ENCODE measurements around the gene CYP27B1. TPM values are rescaled to one million over a fixed set of nuclear protein-coding genes. Genes with fewer than 3 reads are reported as not detected.

CYP27B1 gene
- total and polyA plus RNA-seq, 7 experiments from 2014 or later, result 0.20 to 2.6 (median 1.6) TPM; not detected in 1

DNA sequence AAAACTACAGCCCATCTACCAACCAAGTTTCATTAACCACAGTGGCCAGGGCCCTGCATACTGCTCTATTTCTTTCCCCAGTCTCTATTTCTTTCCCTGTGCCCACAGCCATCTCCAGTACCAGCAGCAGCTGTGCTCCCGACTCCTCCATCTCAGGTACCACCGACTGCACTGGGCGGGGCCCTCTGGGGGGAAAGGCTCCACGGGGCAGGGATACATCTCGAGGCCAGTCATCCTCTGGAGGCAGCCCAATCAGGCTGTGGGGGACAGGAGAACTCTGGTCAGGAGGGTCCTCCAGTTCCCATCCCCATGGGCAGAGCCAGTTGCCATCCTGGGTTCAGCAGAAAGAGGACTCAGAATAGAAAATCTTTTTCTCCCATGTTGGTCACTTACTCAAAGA lies 17.8 kb downstream of the CYP27B1 start:
- peaks cover 25 to 36% of the 10 kb centered on the region in 2 donors for H3K4me1 ChIP-seq (ENCODE audit: control insufficient read depth in 2 of 2, insufficient read depth in 2 of 2, low read length in 2 of 2)
- peaks cover 3 to 25% (median 4%) of the 10 kb centered on the region in 5 donors for H3K36me3 Mint-ChIP-seq
- no peak overlapping the region for H3K4me3 Mint-ChIP-seq
- H3K27me3 ChIP-seq (ENCODE audit: control insufficient read depth in 2 of 2, insufficient read depth in 2 of 2, low read length in 2 of 2), result no peaks in the 10 kb centered on the region
- ChIA-PET POLR2A (no interaction called here), CTCF (interaction anchor here (0.6 to 0.7 kb wide), 2 partner anchors 162 to 289 kb away, joined by 3 to 4 read pairs; partner anchors contain the start of gene GLI1)
- peak overlapping the region in 2 of 9 donors; percentile 43 to 65 for H3K27ac Mint-ChIP-seq
- H3K4me3 ChIP-seq (ENCODE audit: low read length), result no peak overlapping the region
- H3K9me3 Mint-ChIP-seq, result no peaks in the 10 kb centered on the region
- no peaks in the 10 kb centered on the region for H3K9me3 ChIP-seq (ENCODE audit: control insufficient read depth in 2 of 3, low read length in 3 of 3)
- peaks cover 0 to 22% (median 5%) of the 10 kb centered on the region in 3 experiments for H3K36me3 ChIP-seq (ENCODE audit: control insufficient read depth in 2 of 3, insufficient read depth in 3 of 3, low read length in 3 of 3)
- peaks cover 39 to 73% (median 63%) of the 10 kb centered on the region in 7 donors for H3K4me1 Mint-ChIP-seq
- H3K27ac ChIP-seq (ENCODE audit: low read depth, low read length), result no peak overlapping the region
- intact Hi-C loops (cut with micrococcal nuclease), result loop anchor here in 1 of 2 donors (10.0 kb wide), 1 partner anchor 1414 kb away; the partner anchor contains the start of genes IL23A and PAN2
- DNase-seq (no peak), ATAC-seq (no peak)
- no peaks in the 10 kb centered on the region for H3K27me3 Mint-ChIP-seq

DNA sequence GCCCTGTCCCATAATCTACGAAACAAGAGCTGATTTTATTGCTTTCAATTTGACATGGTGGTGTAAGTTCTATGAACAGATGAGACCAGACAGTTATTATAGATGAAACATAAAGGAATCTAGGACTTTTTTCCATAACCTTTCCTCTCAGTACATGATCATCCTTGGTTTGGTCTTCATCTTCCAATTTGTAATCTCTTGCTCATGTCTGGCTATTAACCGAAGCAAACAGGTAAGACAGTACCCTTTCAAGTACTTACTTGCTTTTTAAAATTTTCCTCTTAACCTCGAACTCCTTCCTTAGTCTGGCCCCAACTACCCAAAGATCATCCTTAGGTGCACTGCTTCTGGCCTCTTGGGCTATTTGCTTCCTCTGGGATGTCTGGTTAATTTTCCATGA lies 20.9 kb downstream of the CYP27B1 start:
- DNase-seq, result no peak
- peak overlapping the region; percentile 88 to 97 (median 95) for H3K27ac Mint-ChIP-seq
- H3K4me1 ChIP-seq (ENCODE audit: control insufficient read depth in 2 of 2, insufficient read depth in 2 of 2, low read length in 2 of 2), result peaks cover 24 to 26% of the 10 kb centered on the region in 2 donors
- H3K4me3 Mint-ChIP-seq, result peak overlapping the region; percentile 82 to 100 (median 91)
- H3K36me3 ChIP-seq (ENCODE audit: control insufficient read depth in 2 of 3, insufficient read depth in 3 of 3, low read length in 3 of 3), result peaks cover 0 to 22% (median 5%) of the 10 kb centered on the region in 3 experiments
- H3K4me3 ChIP-seq (ENCODE audit: low read length), result peak overlapping the region; percentile 92
- H3K27me3 ChIP-seq (ENCODE audit: control insufficient read depth in 2 of 2, insufficient read depth in 2 of 2, low read length in 2 of 2), result no peaks in the 10 kb centered on the region
- peaks cover 0 to 1% (median 0%) of the 10 kb centered on the region in 11 donors for H3K9me3 Mint-ChIP-seq
- no peaks in the 10 kb centered on the region for H3K9me3 ChIP-seq (ENCODE audit: control insufficient read depth in 2 of 3, low read length in 3 of 3)
- H3K4me1 Mint-ChIP-seq, result peaks cover 30 to 62% (median 52%) of the 10 kb centered on the region in 7 donors
- H3K27me3 Mint-ChIP-seq, result no peaks in the 10 kb centered on the region
- ATAC-seq, result no peak
- intact Hi-C loops (cut with micrococcal nuclease), result loop anchor here in 1 of 2 donors (10.0 kb wide), 1 partner anchor 1411 kb away; the partner anchor contains the start of genes IL23A and PAN2
- peak overlapping the region; percentile 91 for H3K27ac ChIP-seq (ENCODE audit: low read depth, low read length)
- ChIA-PET POLR2A (no interaction called here), CTCF (interaction anchor here (1.9 kb wide), 1 partner anchor 10 kb away, joined by 10 read pairs; no protein-coding TSS in a partner anchor)
- H3K36me3 Mint-ChIP-seq, result peaks cover 3 to 18% (median 4%) of the 10 kb centered on the region in 5 donors

DNA sequence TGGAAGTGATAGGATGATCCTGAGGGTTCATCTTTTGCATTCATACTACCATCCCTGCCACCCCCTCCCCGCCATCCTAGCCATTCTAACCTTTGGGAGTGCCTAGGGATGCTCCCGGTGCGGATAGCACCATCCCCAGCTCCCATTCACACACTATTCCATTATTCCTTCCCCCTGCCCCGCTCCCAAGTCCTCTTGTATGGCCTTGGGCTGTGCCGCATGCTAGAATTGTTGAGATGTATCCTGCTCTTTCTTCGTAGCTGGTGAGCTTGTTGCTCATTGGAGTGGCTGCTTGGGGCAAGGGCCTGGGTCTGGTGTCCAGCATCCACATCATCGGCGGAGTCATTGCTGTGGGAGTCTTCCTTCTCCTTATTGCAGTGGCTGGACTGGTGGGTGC lies 21.4 kb downstream of the CYP27B1 start:
- ATAC-seq, result no peak
- CTCF ChIA-PET, result interaction anchor here (1.1 to 1.9 kb wide), 3 partner anchors 11 to 118 kb away, joined by 3 to 10 read pairs (median 4); partner anchors contain the start of genes EEF1AKMT3 and METTL1
- peaks cover 27 to 29% of the 10 kb centered on the region in 2 donors for H3K4me1 ChIP-seq (ENCODE audit: control insufficient read depth in 2 of 2, insufficient read depth in 2 of 2, low read length in 2 of 2)
- Mint-ChIP-seq H3K36me3 (peaks cover 3 to 18% (median 4%) of the 10 kb centered on the region in 5 donors), H3K27ac (peak overlapping the region; percentile 88 to 97 (median 95)), H3K9me3 (peaks cover 0 to 2% (median 0%) of the 10 kb centered on the region in 11 donors), H3K4me1 (peaks cover 34 to 62% (median 52%) of the 10 kb centered on the region in 7 donors), H3K27me3 (no peaks in the 10 kb centered on the region), H3K4me3 (peak overlapping the region; percentile 82 to 100 (median 91))
- H3K9me3 ChIP-seq (ENCODE audit: control insufficient read depth in 2 of 3, low read length in 3 of 3), result no peaks in the 10 kb centered on the region
- no peak for DNase-seq
- H3K36me3 ChIP-seq (ENCODE audit: control insufficient read depth in 2 of 3, insufficient read depth in 3 of 3, low read length in 3 of 3), result peaks cover 0 to 22% (median 5%) of the 10 kb centered on the region in 3 experiments
- H3K27ac ChIP-seq (ENCODE audit: low read depth, low read length), result peak overlapping the region; percentile 91
- H3K27me3 ChIP-seq (ENCODE audit: control insufficient read depth in 2 of 2, insufficient read depth in 2 of 2, low read length in 2 of 2), result no peaks in the 10 kb centered on the region
- intact Hi-C loops (cut with micrococcal nuclease), result loop anchor here (2.0 to 10.0 kb wide), 3 partner anchors 101 to 1411 kb away; partner anchors contain the start of genes CTDSP2 (in 1 of the 2), IL23A (in 1 of the 2), PAN2 (in 1 of the 2) and R3HDM2 (in 1 of the 2)
- H3K4me3 ChIP-seq (ENCODE audit: low read length), result peak overlapping the region; percentile 92
- POLR2A ChIA-PET, result interaction anchor here (1.1 to 2.2 kb wide), 4 partner anchors 9 to 213 kb away, joined by 3 to 12 read pairs (median 6); no protein-coding TSS in a partner anchor

DNA sequence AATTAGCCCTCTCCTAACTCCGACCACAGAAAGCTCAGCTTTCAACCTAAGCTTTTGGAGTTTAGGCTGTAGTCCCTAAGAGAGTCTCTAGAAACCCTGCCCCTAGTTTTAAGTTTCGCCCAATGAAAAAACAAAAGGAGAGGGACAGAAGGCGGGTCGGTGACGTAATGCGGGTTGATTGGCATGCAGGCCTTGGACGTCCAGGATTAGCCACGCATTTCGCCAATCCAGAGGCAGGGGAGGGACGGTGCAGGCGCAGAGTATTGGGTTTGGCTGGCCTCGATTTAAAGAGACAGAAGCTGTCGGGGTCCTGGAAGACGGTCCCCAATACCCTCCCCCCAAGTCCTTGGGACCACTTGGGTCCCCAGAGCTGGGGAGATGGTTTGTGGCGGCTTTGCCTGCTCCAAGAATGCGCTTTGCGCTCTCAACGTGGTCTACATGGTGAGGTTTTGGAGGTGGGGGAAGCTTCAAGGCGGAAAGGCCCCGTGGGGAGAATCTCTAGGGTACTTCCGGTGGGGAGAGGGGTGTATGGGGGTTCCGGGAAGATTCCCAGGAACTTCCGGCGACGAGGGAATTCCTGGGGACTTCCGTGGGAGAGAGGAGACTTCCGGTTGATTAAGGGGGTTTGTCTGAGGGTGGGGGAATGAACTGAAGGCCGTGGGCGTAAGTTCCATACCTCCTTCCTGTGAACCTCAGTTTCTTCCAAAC lies 21.9 kb downstream of the CYP27B1 start, which contains the start of gene TSPAN31:
TSS of gene TSPAN31 (plus strand) at position 263 of the 708 bp plus-strand sequence. CDS start at position 379, 116 bp downstream.
- Mint-ChIP-seq H3K27ac (peak within 1 kb of the TSS; percentile 88 to 97 (median 95)), H3K4me1 (peaks cover 35 to 64% (median 52%) of the 10 kb centered on the region in 7 donors), H3K36me3 (peaks cover 0 to 13% (median 4%) of the 10 kb centered on the region in 5 donors), H3K4me3 (peak within 1 kb of the TSS; percentile 82 to 100 (median 91)), H3K27me3 (no peaks in the 10 kb centered on the region), H3K9me3 (peaks cover 0 to 2% (median 0%) of the 10 kb centered on the region in 11 donors)
- ChIA-PET CTCF (interaction anchor here (1.1 to 1.9 kb wide), 3 partner anchors 12 to 117 kb away, joined by 3 to 10 read pairs (median 4); partner anchors contain the start of genes EEF1AKMT3 and METTL1), POLR2A (interaction anchor here (0.6 to 2.2 kb wide), 6 partner anchors 9 to 213 kb away, joined by 3 to 12 read pairs (median 4); no protein-coding TSS in a partner anchor)
- ATAC-seq, result peak; percentile 89
- H3K9me3 ChIP-seq (ENCODE audit: control insufficient read depth in 2 of 3, low read length in 3 of 3), result no peaks in the 10 kb centered on the region
- H3K36me3 ChIP-seq (ENCODE audit: control insufficient read depth in 2 of 3, insufficient read depth in 3 of 3, low read length in 3 of 3), result peaks cover 0 to 23% (median 5%) of the 10 kb centered on the region in 3 experiments
- intact Hi-C loops (cut with micrococcal nuclease), result loop anchor here (1.0 to 10.0 kb wide), 9 partner anchors 7 to 1818 kb away; partner anchors contain the start of genes CDK4 (in 2 of the 2), RPL41 (in 2 of the 2), ZC3H10 (in 2 of the 2) and ARHGAP9 (in 1 of the 2)
- H3K4me1 ChIP-seq (ENCODE audit: control insufficient read depth in 2 of 2, insufficient read depth in 2 of 2, low read length in 2 of 2), result peaks cover 33 to 34% of the 10 kb centered on the region in 2 donors
- DNase-seq, result peak; percentile 70 to 97 (median 94)
- peak within 1 kb of the TSS; percentile 91 for H3K27ac ChIP-seq (ENCODE audit: low read depth, low read length)
- peak within 1 kb of the TSS; percentile 92 for H3K4me3 ChIP-seq (ENCODE audit: low read length)
- H3K27me3 ChIP-seq (ENCODE audit: control insufficient read depth in 2 of 2, insufficient read depth in 2 of 2, low read length in 2 of 2), result no peaks in the 10 kb centered on the region

DNA sequence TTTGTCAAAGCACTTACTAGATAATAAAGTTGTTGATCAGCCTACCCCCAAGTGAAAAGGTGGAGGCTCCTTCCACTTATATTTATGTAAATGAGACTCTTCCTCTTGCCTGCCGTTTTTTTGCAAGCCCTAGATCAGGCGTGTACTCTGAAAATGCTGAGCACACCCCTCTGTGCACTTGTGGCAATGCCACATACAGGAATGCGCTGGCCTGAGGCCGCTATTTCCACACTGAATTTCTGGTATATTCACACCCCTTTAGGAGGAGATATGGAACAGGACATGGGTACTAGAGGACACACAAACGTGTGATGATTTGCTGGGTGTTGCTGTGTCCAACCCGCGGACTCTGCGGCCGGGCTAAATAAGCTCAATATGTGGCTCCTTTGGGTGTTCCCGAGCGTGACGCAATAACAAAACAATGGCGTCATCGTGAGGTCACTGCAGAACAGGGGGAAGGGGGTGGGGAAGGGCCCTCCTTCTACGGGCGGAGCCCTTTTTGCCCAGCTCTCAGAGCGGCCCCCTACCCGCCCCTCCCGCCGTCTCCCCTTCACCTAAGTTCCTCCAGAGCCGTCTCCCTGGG lies 22.6 kb downstream of the CYP27B1 start:
- Histone ChIP-seq H3K9me3 (ENCODE audit: control insufficient read depth in 2 of 3, low read length in 3 of 3) (no peaks in the 10 kb centered on the region), H3K36me3 (ENCODE audit: control insufficient read depth in 2 of 3, insufficient read depth in 3 of 3, low read length in 3 of 3) (peaks cover 0 to 26% (median 5%) of the 10 kb centered on the region in 3 experiments), H3K4me1 (ENCODE audit: control insufficient read depth in 2 of 2, insufficient read depth in 2 of 2, low read length in 2 of 2) (peaks cover 39 to 41% of the 10 kb centered on the region in 2 donors), H3K4me3 (ENCODE audit: low read length) (peak overlapping the region; percentile 92), H3K27me3 (ENCODE audit: control insufficient read depth in 2 of 2, insufficient read depth in 2 of 2, low read length in 2 of 2) (no peaks in the 10 kb centered on the region), H3K27ac (ENCODE audit: low read depth, low read length) (peak overlapping the region; percentile 91)
- ATAC-seq (peak; percentile 60), DNase-seq (peak in 4 of 9 donors; percentile 63 to 82 (median 73))
- H3K4me3 Mint-ChIP-seq, result peak overlapping the region; percentile 82 to 100 (median 91)
- intact Hi-C loops (cut with micrococcal nuclease), result loop anchor here (1.0 to 10.0 kb wide), 9 partner anchors 8 to 1817 kb away; partner anchors contain the start of genes CDK4 (in 2 of the 2), RPL41 (in 2 of the 2), ZC3H10 (in 2 of the 2) and ARHGAP9 (in 1 of the 2)
- peaks cover 39 to 70% (median 58%) of the 10 kb centered on the region in 7 donors for H3K4me1 Mint-ChIP-seq
- peaks cover 0 to 2% (median 0%) of the 10 kb centered on the region in 11 donors for H3K9me3 Mint-ChIP-seq
- no peaks in the 10 kb centered on the region for H3K27me3 Mint-ChIP-seq
- peaks cover 0 to 14% (median 4%) of the 10 kb centered on the region in 5 donors for H3K36me3 Mint-ChIP-seq
- ChIA-PET POLR2A (interaction anchor here (0.6 to 2.2 kb wide), 6 partner anchors 10 to 212 kb away, joined by 3 to 12 read pairs (median 4); no protein-coding TSS in a partner anchor), CTCF (interaction anchor here (1.1 to 1.9 kb wide), 3 partner anchors 12 to 117 kb away, joined by 3 to 10 read pairs (median 4); partner anchors contain the start of genes EEF1AKMT3 and METTL1)
- H3K27ac Mint-ChIP-seq, result peak overlapping the region; percentile 88 to 97 (median 95)
